Measurements from ENCODE around the gene CALCB. TPM values are rescaled to one million over a fixed set of nuclear protein-coding genes. Genes with fewer than 3 reads are reported as not detected.

CALCB gene, protein sequence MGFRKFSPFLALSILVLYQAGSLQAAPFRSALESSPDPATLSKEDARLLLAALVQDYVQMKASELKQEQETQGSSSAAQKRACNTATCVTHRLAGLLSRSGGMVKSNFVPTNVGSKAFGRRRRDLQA
- total RNA-seq = 1.3 and 1.8 TPM in 2 replicates
- 0.14 TPM for total RNA-seq (2013)
- 0.09 TPM in 1 of 2 replicates, not detected in the other for polyA plus RNA-seq
- 0.14 TPM in 1 of 2 replicates, not detected in the other for polyA minus RNA-seq

DNA sequence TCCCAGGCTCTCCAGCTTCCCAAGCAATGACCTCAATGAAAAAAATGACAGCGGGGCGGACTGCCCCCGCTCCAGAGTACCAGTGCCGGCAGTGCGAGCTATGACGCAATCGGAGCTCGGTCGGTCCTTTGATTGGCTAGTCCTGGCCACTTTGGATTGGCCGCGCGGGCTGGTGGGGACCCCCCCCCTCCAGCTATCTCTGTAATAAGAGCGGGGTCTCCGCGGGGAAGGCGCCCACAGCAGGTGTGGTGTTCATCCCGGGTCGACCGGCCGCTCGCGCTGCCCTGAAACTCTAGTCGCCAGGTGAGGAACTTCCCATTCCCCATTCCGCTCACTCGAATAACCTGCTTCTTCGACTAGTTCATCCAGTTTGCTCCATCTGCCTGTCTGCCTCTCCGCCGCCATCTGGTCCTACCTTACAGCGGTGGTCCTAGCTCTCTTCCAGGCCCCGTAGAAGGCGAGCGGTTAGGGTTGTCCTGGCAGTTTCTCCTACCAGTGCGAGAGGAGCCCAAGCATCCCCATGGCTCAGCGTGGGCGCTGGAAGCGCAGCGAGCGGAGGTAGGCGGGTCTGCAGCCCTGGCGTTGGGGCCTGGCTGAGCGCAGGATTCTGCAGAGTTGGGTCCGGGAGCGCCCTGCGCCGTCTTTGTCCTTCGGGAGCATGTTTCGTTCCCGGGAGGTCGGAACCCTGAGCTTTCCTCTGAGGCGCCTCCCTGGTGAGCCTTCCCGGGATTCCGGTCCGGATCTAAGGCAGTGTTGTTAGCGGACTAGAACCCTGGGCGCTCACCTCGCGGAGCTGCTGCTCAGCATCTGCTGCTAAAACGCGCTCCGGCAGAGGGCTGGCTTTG, at the start of gene CALCB:
TSS of gene CALCB (plus strand) at position 233 of the 845 bp plus-strand sequence. CDS start 1,126 bp downstream, outside the sequence.
- Histone ChIP-seq H2AFZ (ENCODE audit: insufficient read depth, low read depth, low read length, poor library complexity, severe bottlenecking) (peak within 1 kb of the TSS; percentile 64), H3K36me3 (replicated peaks in 1 of 2; ENCODE audit: control extremely low read depth in 1 of 2, control insufficient read depth in 1 of 2, extremely low read depth in 1 of 2, insufficient read depth in 2 of 2, low read length in 1 of 2) (no peaks in the 10 kb centered on the region), H3K9ac (ENCODE audit: low read length) (peak within 1 kb of the TSS; percentile 52), H3K79me2 (ENCODE audit: control insufficient read depth, insufficient read depth, low read length) (no peaks in the 10 kb centered on the region), H3K27ac (ENCODE audit: low read length in 2 of 2) (no peak within 1 kb of the TSS), H3K4me3 (ENCODE audit: control extremely low read depth in 1 of 5, extremely low read depth in 1 of 5, insufficient read depth in 1 of 5, low read depth in 2 of 5, low read length in 4 of 5) (peak within 1 kb of the TSS in 3 of 5 experiments; percentile 24 to 51 (median 31)), H4K20me1 (ENCODE audit: control insufficient read depth, insufficient read depth, low read length, poor library complexity, severe bottlenecking) (no peaks in the 10 kb centered on the region), H3K4me2 (replicated peaks; ENCODE audit: low read depth, low read length, poor library complexity, severe bottlenecking) (peak within 1 kb of the TSS; percentile 69), H3K27me3 (replicated peaks in 1 of 4; ENCODE audit: control extremely low read depth in 1 of 4, control insufficient read depth in 3 of 4, insufficient read depth in 4 of 4, low read length in 3 of 4) (peaks cover 0 to 52% (median 16%) of the 10 kb centered on the region in 4 experiments), H3K4me1 (ENCODE audit: control insufficient read depth in 2 of 2, insufficient read depth in 2 of 2, low read length in 2 of 2) (peaks cover 19% of the 10 kb centered on the region in 2 donors), H3K9me3 (ENCODE audit: control extremely low read depth in 1 of 3, control insufficient read depth in 2 of 3, insufficient read depth in 1 of 3, low read length in 2 of 3) (peaks cover 0 to 38% (median 0%) of the 10 kb centered on the region in 3 donors)
- Mint-ChIP-seq H3K27me3 (peaks cover 58% of the 10 kb centered on the region), H3K4me1 (peaks cover 17% of the 10 kb centered on the region), H3K9me3 (ENCODE audit: insufficient read depth) (peaks cover 2% of the 10 kb centered on the region), H3K4me3 (peak within 1 kb of the TSS; percentile 75), H3K27ac (peak within 1 kb of the TSS; percentile 41)
- ChIA-PET CTCF (interaction anchor here (1.1 to 6.0 kb wide), 5 partner anchors 102 to 537 kb away, joined by 3 to 129 read pairs (median 5); no protein-coding TSS in a partner anchor), POLR2A (interaction anchor here (1.2 kb wide), 1 partner anchor 166 kb away, joined by 3 read pairs; no protein-coding TSS in a partner anchor)
- TF ChIP-seq EZH2 (IDR thresholded peaks at IDR 0.05; ENCODE audit: borderline replicate concordance, insufficient read depth, low read depth, low read length, poor library complexity, severe bottlenecking) = no peak
- TF ChIP-seq, protein P1, sequence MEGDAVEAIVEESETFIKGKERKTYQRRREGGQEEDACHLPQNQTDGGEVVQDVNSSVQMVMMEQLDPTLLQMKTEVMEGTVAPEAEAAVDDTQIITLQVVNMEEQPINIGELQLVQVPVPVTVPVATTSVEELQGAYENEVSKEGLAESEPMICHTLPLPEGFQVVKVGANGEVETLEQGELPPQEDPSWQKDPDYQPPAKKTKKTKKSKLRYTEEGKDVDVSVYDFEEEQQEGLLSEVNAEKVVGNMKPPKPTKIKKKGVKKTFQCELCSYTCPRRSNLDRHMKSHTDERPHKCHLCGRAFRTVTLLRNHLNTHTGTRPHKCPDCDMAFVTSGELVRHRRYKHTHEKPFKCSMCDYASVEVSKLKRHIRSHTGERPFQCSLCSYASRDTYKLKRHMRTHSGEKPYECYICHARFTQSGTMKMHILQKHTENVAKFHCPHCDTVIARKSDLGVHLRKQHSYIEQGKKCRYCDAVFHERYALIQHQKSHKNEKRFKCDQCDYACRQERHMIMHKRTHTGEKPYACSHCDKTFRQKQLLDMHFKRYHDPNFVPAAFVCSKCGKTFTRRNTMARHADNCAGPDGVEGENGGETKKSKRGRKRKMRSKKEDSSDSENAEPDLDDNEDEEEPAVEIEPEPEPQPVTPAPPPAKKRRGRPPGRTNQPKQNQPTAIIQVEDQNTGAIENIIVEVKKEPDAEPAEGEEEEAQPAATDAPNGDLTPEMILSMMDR (IDR thresholded peaks at IDR 0.05) = no peak
- intact Hi-C loops (cut with micrococcal nuclease) = no loop called here
- WGBS (ENCODE audit: insufficient coverage) = 10% methylated on average over 59 of the region's 60 CpGs
- ATAC-seq (ENCODE audit: low read depth) (no peak), DNase-seq (peak; percentile 27)

Measured in B cell (primary cell).